GM10266 (cell line): ENCODE measurements around the gene HMGN4.
"Not testable (repeated sequence)": the region's sequence is repeated elsewhere in the genome, so short reads cannot be mapped to it uniquely, and the experiment has no call there.

ENCODE experiments used
- DNase-seq: peaks from one replicate; pipeline ENCODE4 v3.0.0; 2012; ENCODE audit errors: extremely low spot score
- TF ChIP-seq, protein P1 (sequence below): IDR thresholded peaks from 2 replicates; pipeline ENCODE4 v1.5.1; 2012; ENCODE audit warnings: mild to moderate bottlenecking, low read depth; ENCODE audit not compliant: control insufficient read depth, insufficient read depth; ENCODE audit errors: missing control alignments

HMGN4 gene

DNA sequence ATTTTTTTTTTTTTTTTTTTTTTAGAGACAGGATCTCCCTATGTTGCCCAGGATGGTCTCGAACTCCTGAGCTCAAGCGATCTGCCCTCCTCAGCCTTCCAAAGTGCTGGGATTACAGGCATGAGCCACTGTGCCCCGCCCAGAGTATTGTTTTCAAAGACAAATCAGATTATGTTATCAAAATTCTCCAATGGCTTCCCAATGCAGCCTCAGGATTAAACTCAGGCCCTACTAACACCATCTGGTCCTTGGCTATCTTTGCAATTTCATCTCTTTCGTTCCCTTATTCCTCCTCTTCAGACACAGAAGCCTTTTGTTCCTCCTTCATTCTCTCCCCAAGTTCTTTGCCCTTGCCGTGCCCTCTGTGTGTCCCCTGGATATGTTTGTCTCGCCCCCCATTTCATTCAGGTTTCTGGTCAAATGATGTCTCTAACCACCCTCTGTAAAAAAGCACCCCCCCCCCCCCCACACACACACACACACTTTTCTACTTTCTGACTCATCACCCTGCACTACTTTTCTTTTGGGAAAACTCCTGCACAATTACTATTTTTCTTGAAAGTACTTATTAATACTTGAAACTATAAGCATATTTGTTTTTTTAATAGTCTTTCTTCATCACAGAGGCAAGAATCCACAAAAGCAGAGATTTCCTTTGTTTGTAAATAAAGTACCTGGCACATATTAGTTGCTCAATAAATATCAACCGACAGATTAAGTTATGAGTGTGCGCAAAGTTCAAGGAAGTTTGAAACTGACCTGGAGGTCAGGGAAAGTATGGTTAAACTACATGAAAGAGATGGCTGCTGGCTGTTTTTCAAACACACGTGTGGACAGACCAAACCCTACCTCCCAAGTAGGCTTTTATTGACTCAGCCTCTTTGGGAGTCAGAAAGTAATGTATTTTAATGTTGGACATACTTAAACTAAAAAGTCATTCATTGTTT is 21.4 kb upstream of the HMGN4 start:
- DNase-seq = no peak
- TF ChIP-seq, protein P1, sequence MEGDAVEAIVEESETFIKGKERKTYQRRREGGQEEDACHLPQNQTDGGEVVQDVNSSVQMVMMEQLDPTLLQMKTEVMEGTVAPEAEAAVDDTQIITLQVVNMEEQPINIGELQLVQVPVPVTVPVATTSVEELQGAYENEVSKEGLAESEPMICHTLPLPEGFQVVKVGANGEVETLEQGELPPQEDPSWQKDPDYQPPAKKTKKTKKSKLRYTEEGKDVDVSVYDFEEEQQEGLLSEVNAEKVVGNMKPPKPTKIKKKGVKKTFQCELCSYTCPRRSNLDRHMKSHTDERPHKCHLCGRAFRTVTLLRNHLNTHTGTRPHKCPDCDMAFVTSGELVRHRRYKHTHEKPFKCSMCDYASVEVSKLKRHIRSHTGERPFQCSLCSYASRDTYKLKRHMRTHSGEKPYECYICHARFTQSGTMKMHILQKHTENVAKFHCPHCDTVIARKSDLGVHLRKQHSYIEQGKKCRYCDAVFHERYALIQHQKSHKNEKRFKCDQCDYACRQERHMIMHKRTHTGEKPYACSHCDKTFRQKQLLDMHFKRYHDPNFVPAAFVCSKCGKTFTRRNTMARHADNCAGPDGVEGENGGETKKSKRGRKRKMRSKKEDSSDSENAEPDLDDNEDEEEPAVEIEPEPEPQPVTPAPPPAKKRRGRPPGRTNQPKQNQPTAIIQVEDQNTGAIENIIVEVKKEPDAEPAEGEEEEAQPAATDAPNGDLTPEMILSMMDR = no peak

DNA sequence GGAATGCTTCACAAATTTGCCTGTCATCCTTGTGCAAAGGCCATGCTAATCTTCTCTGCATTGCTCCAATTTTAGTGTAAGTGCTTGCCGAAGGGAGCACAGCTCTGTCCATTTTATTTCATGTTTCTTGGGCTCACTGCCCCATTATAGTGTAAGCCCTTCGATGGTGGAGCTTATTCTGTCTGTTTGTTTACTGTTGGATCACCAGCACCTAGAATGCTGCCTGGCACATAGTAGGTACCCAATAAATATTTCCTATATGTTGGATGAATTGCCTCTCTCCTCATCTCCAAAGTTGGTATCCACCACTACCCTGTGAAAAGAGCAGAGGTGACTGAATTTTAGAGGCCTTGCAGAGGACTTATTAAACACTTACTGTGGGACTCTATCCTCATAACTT is 18.8 kb upstream of the HMGN4 start:
- TF ChIP-seq, protein P1 = no peak

DNA sequence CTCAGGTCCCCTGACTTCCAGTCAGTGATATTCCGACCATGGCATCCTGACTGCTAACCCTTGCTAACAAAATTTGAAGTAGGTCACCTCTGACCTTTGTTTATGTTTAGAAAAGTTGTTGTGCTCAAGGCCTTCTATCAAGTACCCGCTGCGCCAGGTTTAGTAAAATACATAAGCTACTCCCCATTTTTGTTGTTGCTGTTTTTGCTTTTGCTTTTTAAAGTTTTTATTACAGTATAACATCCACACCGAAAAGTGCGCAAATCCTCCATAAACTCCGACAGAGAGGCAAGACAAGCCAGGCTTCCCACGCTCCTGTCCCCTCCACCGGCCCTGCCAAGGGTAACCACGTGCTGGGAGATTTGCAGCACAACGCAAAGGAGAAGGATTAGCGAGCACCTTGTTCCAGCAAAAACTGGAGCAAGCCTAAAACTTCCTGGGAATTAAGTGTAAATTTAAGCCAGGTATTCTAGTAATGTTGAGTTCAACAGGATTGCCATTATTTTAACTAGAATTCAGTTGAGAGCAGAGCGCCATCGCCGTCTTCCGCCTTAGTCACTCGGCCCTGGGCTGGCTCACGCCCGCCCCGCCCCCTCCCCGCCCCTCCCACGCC is 17.8 kb upstream of the HMGN4 start:
- TF ChIP-seq, protein P1 = no peak
- no peak for DNase-seq

More for the DNA sequence above, 18.8 kb upstream of the HMGN4 start:
- no peak for DNase-seq

DNA sequence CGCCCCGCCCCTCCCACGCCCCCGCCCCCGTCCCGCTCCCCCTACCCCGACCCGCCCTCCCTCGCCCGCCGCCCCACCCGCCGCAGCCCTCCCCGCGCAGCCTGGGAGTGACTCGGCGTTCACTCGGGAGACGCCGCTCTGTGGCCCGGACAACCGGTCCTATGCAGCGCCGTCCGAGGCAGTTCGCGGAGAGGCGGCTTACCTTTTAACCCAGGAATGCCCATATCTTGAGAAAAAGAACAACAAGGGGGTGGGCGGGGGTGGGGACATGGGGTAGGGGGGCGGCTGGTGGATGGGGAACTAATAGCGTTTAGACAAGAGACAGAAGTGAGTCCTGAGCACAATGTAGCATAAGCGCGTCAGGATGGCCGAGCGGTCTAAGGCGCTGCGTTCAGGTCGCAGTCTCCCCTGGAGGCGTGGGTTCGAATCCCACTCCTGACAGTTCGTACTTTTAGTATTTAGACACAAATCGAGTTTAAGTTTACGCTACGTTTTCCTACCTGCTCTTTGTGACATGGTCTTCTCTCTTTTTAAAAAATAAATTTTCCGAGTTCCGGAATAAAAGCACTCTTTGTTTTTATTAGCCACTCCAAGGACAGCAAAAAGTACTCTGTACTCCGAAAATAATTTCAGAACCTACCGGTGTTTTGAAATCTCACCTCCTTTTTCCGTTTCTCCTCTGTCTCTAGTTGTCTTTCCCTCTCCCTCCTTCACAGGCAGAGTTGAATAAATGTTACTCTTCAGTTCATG is 17.1 kb upstream of the HMGN4 start:
- TF ChIP-seq, protein P1 = no peak
- DNase-seq = peak; percentile 97

DNA sequence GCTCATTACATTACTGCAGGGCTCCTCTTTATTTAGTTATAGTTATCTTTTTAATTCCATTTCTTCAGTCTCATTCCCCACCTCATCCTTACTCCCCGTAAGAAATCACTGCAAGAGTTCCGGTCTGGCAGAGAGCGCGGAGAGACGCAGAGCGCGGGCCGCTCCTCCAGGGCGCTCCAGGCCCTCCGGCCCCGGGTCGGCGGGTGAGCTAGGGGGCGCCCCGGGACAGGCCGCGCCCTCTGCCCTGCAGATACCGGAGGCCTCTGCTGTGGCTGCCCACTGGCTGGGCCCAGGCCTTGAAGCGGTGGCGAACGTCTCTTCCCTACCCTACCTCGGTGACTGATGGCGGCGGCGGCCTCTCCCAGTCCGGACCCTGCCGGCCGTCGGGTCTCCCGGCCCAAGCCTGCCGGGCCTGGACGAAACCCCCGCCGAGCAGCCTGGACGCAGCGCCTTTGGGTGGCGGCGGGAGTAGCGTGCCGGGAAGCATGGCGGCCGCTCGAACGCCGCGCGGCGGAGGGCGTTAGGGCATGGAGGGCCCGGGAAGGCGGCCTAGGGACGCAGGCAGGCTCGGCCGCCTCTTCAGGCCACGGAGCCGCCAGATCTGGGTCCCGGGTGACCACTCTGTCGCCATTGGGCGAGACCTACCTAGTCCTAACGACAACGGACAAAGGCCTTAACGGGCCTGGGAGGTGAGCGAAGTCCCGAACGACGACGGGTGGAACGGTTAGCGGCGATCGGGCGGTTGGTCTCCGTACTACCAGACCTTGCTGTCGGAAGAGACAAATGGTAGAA is 16.4 kb upstream of the HMGN4 start:
- DNase-seq = peak; percentile 82
- TF ChIP-seq, protein P1 = peak; percentile 72

DNA sequence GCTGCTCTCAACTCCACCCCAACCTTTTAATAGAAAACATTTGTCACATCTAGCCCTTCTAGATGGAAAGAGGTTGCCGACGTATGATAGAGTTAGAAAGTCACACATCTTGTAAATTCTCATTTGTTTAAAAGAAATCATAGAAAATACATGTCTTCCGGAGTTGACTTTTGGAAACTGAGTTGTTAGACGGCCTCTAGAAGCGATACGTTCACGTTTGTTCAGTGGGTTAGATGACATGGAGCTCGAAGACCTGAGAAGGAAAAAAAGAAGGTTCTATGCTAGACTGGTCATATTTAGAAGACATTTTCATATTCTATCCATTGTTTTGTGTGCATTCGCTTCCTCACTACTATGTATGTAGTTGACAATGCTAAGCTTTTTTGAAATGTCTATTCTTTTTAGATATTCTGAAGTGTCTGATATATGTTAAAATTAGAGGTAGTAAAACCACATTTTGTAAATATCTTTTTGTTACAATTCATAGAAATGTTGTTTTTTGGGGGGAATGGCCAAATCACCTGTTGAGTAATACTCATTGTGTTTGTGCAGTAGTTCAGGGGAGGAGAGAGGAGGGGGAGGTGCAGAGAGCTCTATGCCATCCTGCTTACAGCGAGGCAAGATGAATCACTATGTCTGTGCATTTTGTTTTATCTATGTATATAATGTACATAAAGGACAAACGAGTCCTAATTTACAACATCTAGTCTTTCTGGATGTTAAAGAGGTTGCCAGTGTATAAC is 15.5 kb upstream of the HMGN4 start:
- DNase-seq = not testable (repeated sequence)

DNA sequence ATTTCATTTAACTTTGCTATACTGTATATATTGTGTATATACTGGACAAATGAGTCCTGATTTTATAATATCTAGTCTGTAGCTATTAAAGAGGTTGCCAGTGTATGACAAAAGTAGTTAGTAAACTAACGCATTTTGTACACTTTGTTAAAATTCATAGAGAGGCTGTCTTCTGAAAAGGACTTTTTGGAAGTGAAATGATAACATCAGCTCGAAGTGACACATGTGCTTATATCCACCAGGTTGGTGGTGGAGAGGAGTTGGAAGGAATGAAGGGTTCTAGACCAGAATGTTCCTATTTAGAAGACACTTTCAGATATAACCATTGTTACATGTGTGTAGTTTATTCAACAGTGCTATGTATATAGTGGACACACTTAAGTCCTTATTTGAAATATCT is 13.9 kb upstream of the HMGN4 start:
- DNase-seq = not testable (repeated sequence)
